AG08396 (cell line): ENCODE results near the gene RIBC1.
"Not testable (repeated sequence)": the region's sequence is repeated elsewhere in the genome, so short reads cannot be mapped to it uniquely, and the experiment has no call there.

Experiments used
- DNase-seq: peaks from one replicate; pipeline ENCODE4 v3.0.0; 2012; ENCODE audit warnings: low spot score, mixed read lengths

The RIBC1 gene

GRCh38 chrX:53422861-53423306, at the start of gene RIBC1:
Gene RIBC1, plus strand, starts transcription at chrX:53422873. Its CDS starts 3,404 bp downstream, at chrX:53426277.
- no peak for DNase-seq

GRCh38 chrX:53373307-53373706, 49.4 kb upstream of the RIBC1 start:
- DNase-seq: no peak

- peak; percentile 33 for DNase-seq
These were observed 48.4 kb upstream of the RIBC1 start for GRCh38 chrX:53374222-53374820.

- no peak for DNase-seq
These were observed 47.8 kb upstream of the RIBC1 start for GRCh38 chrX:53374923-53375322.

- DNase-seq: no peak
These were observed 45.8 kb upstream of the RIBC1 start for GRCh38 chrX:53376888-53377287.

- no peak for DNase-seq
These were observed 45.2 kb upstream of the RIBC1 start for GRCh38 chrX:53377464-53377863.

GRCh38 chrX:53379008-53379710, 43.5 kb upstream of the RIBC1 start:
- no peak for DNase-seq

GRCh38 chrX:53379747-53380146, 42.9 kb upstream of the RIBC1 start:
- DNase-seq: no peak

- DNase-seq: no peak
These were observed 39.1 kb upstream of the RIBC1 start for GRCh38 chrX:53383376-53384076.

- no peak for DNase-seq
These were observed 26.9 kb upstream of the RIBC1 start for GRCh38 chrX:53395605-53396298.

GRCh38 chrX:53398216-53398615, 24.5 kb upstream of the RIBC1 start:
- no peak for DNase-seq

- DNase-seq: no peak
These were observed 19.1 kb upstream of the RIBC1 start for GRCh38 chrX:53403535-53403934.

GRCh38 chrX:53412446-53412845, 10.2 kb upstream of the RIBC1 start:
- DNase-seq: no peak

GRCh38 chrX:53420351-53420750, 2.3 kb upstream of the RIBC1 start:
- DNase-seq: not testable (repeated sequence)

GRCh38 chrX:53421125-53421524, 1.5 kb upstream of the RIBC1 start:
- no peak for DNase-seq

GRCh38 chrX:53421772-53422085, 944 bp upstream of the RIBC1 start:
- DNase-seq: no peak

- peak; percentile 97 for DNase-seq
These were observed 400 bp upstream of the RIBC1 start, which contains the start of gene SMC1A for GRCh38 chrX:53422086-53422860. Gene SMC1A, minus strand, starts transcription at chrX:53422654. Its CDS starts 54 bp downstream, at chrX:53422600.

- DNase-seq: no peak
These were observed 7.1 kb downstream of the RIBC1 start for GRCh38 chrX:53429755-53430154.

GRCh38 chrX:53430231-53430630, 7.6 kb downstream of the RIBC1 start:
- no peak for DNase-seq

- DNase-seq: peak; percentile 87
These were observed 11.3 kb downstream of the RIBC1 start, which contains the start of gene HSD17B10 for GRCh38 chrX:53433651-53434639. Gene HSD17B10, minus strand, starts transcription at chrX:53434370. Its CDS starts 25 bp downstream, at chrX:53434345.
